Measurements from ENCODE around the gene ST8SIA1. TPM values are rescaled to one million over a fixed set of nuclear protein-coding genes. Genes with fewer than 3 reads are reported as not detected.

Gene ST8SIA1
- total and polyA plus RNA-seq, 2 experiments from 2014 or later: 5.3 to 10.1 TPM

- H3K36me3 ChIP-seq: no peaks in the 10 kb centered on the region
- H3K27ac ChIP-seq: no peak overlapping the region
- no peaks in the 10 kb centered on the region for H3K27me3 ChIP-seq
- DNase-seq (ENCODE audit: low read depth in 1 of 2, low spot score in 1 of 2): peak in 1 of 2 donors; percentile 27
- TF ChIP-seq CTCF (IDR thresholded peaks at IDR 0.05; ENCODE audit: low read depth, low read length): no peak
- peaks cover 5% of the 10 kb centered on the region for H3K4me1 ChIP-seq (ENCODE audit: low read depth)
- no peaks in the 10 kb centered on the region for H3K9me3 ChIP-seq (ENCODE audit: low read depth)
- no peak overlapping the region for H3K4me3 ChIP-seq
Observed at GRCh38 chr12:22228022-22228875, 106.3 kb downstream of the ST8SIA1 start.

- H3K4me1 ChIP-seq (ENCODE audit: low read depth): peaks cover 5% of the 10 kb centered on the region
- H3K27ac ChIP-seq: no peak overlapping the region
- no peak for DNase-seq (ENCODE audit: low read depth in 1 of 2, low spot score in 1 of 2)
- no peak overlapping the region for H3K4me3 ChIP-seq
- TF ChIP-seq CTCF (IDR thresholded peaks at IDR 0.05; ENCODE audit: low read depth, low read length): no peak
- no peaks in the 10 kb centered on the region for H3K27me3 ChIP-seq
- no peaks in the 10 kb centered on the region for H3K36me3 ChIP-seq
- H3K9me3 ChIP-seq (ENCODE audit: low read depth): no peaks in the 10 kb centered on the region
Observed at GRCh38 chr12:22223356-22223755, 111.2 kb downstream of the ST8SIA1 start.

- Histone ChIP-seq H3K27ac (no peak overlapping the region), H3K36me3 (no peaks in the 10 kb centered on the region), H3K9me3 (ENCODE audit: low read depth) (no peaks in the 10 kb centered on the region), H3K27me3 (no peaks in the 10 kb centered on the region), H3K4me1 (ENCODE audit: low read depth) (no peaks in the 10 kb centered on the region), H3K4me3 (no peak overlapping the region)
- no peak for TF ChIP-seq CTCF (IDR thresholded peaks at IDR 0.05; ENCODE audit: low read depth, low read length)
- no peak for DNase-seq (ENCODE audit: low read depth in 1 of 2, low spot score in 1 of 2)
Observed at GRCh38 chr12:22217556-22217955, 117.0 kb downstream of the ST8SIA1 start.

- no peak for TF ChIP-seq CTCF (IDR thresholded peaks at IDR 0.05; ENCODE audit: low read depth, low read length)
- DNase-seq (ENCODE audit: low read depth in 1 of 2, low spot score in 1 of 2): peak in 1 of 2 donors; percentile 52
- Histone ChIP-seq H3K27ac (no peak overlapping the region), H3K36me3 (no peaks in the 10 kb centered on the region), H3K27me3 (no peaks in the 10 kb centered on the region), H3K9me3 (ENCODE audit: low read depth) (no peaks in the 10 kb centered on the region), H3K4me3 (no peak overlapping the region), H3K4me1 (ENCODE audit: low read depth) (no peaks in the 10 kb centered on the region)
Observed at GRCh38 chr12:22215467-22216253, 118.8 kb downstream of the ST8SIA1 start.

GRCh38 chr12:22211128-22211527, 123.4 kb downstream of the ST8SIA1 start:
- H3K27ac ChIP-seq: no peak overlapping the region
- no peak for TF ChIP-seq CTCF (IDR thresholded peaks at IDR 0.05; ENCODE audit: low read depth, low read length)
- H3K27me3 ChIP-seq: no peaks in the 10 kb centered on the region
- H3K4me3 ChIP-seq: no peak overlapping the region
- no peak for DNase-seq (ENCODE audit: low read depth in 1 of 2, low spot score in 1 of 2)
- H3K4me1 ChIP-seq (ENCODE audit: low read depth): no peaks in the 10 kb centered on the region
- no peaks in the 10 kb centered on the region for H3K9me3 ChIP-seq (ENCODE audit: low read depth)
- no peaks in the 10 kb centered on the region for H3K36me3 ChIP-seq
